H1 (cell line): ENCODE data around the gene SHANK1.

ENCODE experiments used
- CTCF ChIP-seq, 3 experiments: IDR thresholded peaks; 1 replicate in 2 of 3; 2 replicates in 1 of 3; pipeline versions ENCODE4 v1.5.1 to v1.6.1; 2011; ENCODE audit warnings: low read length in 3 of 3, mild to moderate bottlenecking in 3 of 3, inconsistent platforms in 2 of 3, low read depth in 1 of 3, moderate library complexity in 1 of 3; ENCODE audit not compliant: insufficient read depth in 1 of 3; ENCODE audit errors: control extremely low read depth in 1 of 3
- JUN ChIP-seq: IDR thresholded peaks from 2 replicates; pipeline ENCODE4 v1.6.1; 2011; ENCODE audit warnings: low read depth, mild to moderate bottlenecking, improper control_type of control experiment, low read length
- JUND ChIP-seq: IDR thresholded peaks from 2 replicates; pipeline ENCODE4 v1.6.1; 2011; ENCODE audit warnings: mild to moderate bottlenecking, improper control_type of control experiment, low read length
- MAFK ChIP-seq: IDR thresholded peaks from 2 replicates; pipeline ENCODE4 v1.6.1; 2012; ENCODE audit warnings: low read depth, mild to moderate bottlenecking, improper control_type of control experiment, low read length
- POLR2A ChIP-seq, 2 experiments: IDR thresholded peaks; 1 replicate in 1 of 2; 2 replicates in 1 of 2; pipeline ENCODE4 v1.6.1; 2011; ENCODE audit warnings: low read depth in 2 of 2, low read length in 2 of 2, mild to moderate bottlenecking in 2 of 2; ENCODE audit errors: control extremely low read depth in 1 of 2
- POLR2AphosphoS5 ChIP-seq: IDR thresholded peaks from 2 replicates; pipeline ENCODE4 v1.6.1; 2011; ENCODE audit warnings: low read depth, low read length

DNA sequence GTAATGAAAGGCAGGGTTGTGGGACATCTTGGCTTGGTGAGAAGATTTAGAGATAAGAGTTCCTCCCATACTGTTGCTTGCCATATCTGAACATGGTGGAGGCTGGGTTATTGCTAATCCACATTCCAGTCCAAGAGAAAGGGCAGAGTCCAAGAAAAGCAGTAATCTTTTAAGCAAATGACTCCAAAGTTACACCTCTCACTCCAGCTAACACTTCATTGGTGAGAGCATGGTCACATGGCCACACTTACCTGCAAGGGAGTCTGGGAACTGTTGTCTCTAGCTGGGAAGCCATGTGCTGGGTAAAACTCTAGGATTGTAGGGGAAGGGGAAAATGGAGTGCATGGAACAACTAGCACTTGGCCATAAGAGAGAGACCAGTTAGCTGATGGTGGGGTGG is 64.7 kb downstream of the SHANK1 start:
- TF ChIP-seq POLR2AphosphoS5 = no peak
- TF ChIP-seq MAFK = no peak
- TF ChIP-seq JUND = no peak
- TF ChIP-seq CTCF (IDR thresholded peaks at IDR 0.05; ENCODE audit: control extremely low read depth in 1 of 3, insufficient read depth in 1 of 3, low read depth in 1 of 3, low read length in 3 of 3) = no peak
- TF ChIP-seq POLR2A (IDR thresholded peaks at IDR 0.05; ENCODE audit: control extremely low read depth in 1 of 2, low read depth in 2 of 2, low read length in 2 of 2) = no peak
- TF ChIP-seq JUN = no peak
